ENCODE measurements around the gene ZNF554. TPM values are rescaled to one million over a fixed set of nuclear protein-coding genes. Genes with fewer than 3 reads are reported as not detected.

The ZNF554 gene
- total and polyA plus RNA-seq, 2 experiments from 2014 or later, result 2.0 to 7.5 TPM

- no peak for TF ChIP-seq ZNF462 (CRISPR knock-in tag; IDR thresholded peaks at IDR 0.05)
Measured at GRCh38 chr19:2822846-2823245, 3.2 kb downstream of the ZNF554 start (continued).

- no peak overlapping the region for H2AFZ ChIP-seq
- H3K4me1 ChIP-seq (ENCODE audit: insufficient read depth), result no peaks in the 10 kb centered on the region
- H3K36me3 ChIP-seq (ENCODE audit: insufficient read depth), result no peaks in the 10 kb centered on the region
- no peaks in the 10 kb centered on the region for H3K79me2 ChIP-seq (replicated peaks; ENCODE audit: insufficient read depth)
- Mint-ChIP-seq H3K9me3 (peaks cover 36% of the 10 kb centered on the region), H3K36me3 (ENCODE audit: low read depth) (peaks cover 51% of the 10 kb centered on the region), H3K4me1 (no peaks in the 10 kb centered on the region; the same call in 2 of the 3 replicates), H3K4me3 (no peak overlapping the region), H3K27ac (no peak overlapping the region), H3K27me3 (ENCODE audit: insufficient read depth, low read depth, poor library complexity) (peaks cover 5% of the 10 kb centered on the region)
- H3K4me2 ChIP-seq, result no peak overlapping the region
- no peaks in the 10 kb centered on the region for H3K9me2 ChIP-seq (ENCODE audit: insufficient read depth)
- H3K27me3 ChIP-seq (ENCODE audit: insufficient read depth), result no peaks in the 10 kb centered on the region
- no peaks in the 10 kb centered on the region for H3F3A ChIP-seq (replicated peaks; ENCODE audit: low read depth)
- no peaks in the 10 kb centered on the region for H4K20me1 ChIP-seq (replicated peaks; ENCODE audit: insufficient read depth)
- TF ChIP-seq ZNF114 (CRISPR knock-in tag; IDR thresholded peaks at IDR 0.05) (no peak), NANOG (IDR thresholded peaks at IDR 0.05; ENCODE audit: borderline replicate concordance) (no peak), STAT1 (IDR thresholded peaks at IDR 0.05; ENCODE audit: unreplicated experiment) (no peak), CTCF (conservative IDR thresholded peaks at IDR 0.05; ENCODE audit: low read depth in 2 of 2) (no peak), EZH2phosphoT487 (IDR thresholded peaks at IDR 0.05; ENCODE audit: unreplicated experiment) (no peak), CREB1 (CRISPR knock-in tag; IDR thresholded peaks at IDR 0.05; ENCODE audit: low read depth) (no peak), ETS1 (IDR thresholded peaks at IDR 0.05) (no peak)
- ATAC-seq, result no peak
- H3K4me3 ChIP-seq, result no peak overlapping the region
- no peak overlapping the region for H3K27ac ChIP-seq (ENCODE audit: low read depth)
- no peak for DNase-seq (ENCODE audit: low spot score)
Measured at GRCh38 chr19:2823646-2824045, 4.0 kb downstream of the ZNF554 start.

Data from GM23338 (cell line).